Lower leg skin (tissue), 4 donors: ENCODE measurements around the gene FGF23. TPM values are rescaled to one million over a fixed set of nuclear protein-coding genes. Genes with fewer than 3 reads are reported as not detected.
A peak's percentile ranks its signal among the peaks of the same experiment; 100 is the strongest.

ENCODE experiments used
- DNase-seq, 2 donors: peaks; one replicate each; pipeline ENCODE4 v3.0.0-alpha.2; 2019; ENCODE audit warnings: low spot score in 2 of 2
- H3K4me3 ChIP-seq: fragments of 200-600 bp; sonication (generic); 2 replicates; pipeline ENCODE4 v1.5.1; 2017; ENCODE audit warnings: mild to moderate bottlenecking, low read depth; ENCODE audit not compliant: poor library complexity, severe bottlenecking
- CTCF ChIP-seq, 3 donors: fragments of 450-650 bp; IDR thresholded peaks; one replicate each; pipeline ENCODE4 v1.5.1; 2016; ENCODE audit warnings: antibody characterized with exemption in 3 of 3, mild to moderate bottlenecking in 3 of 3, moderate library complexity in 2 of 3
- POLR2A ChIP-seq, 2 donors: fragments of 450-650 bp; IDR thresholded peaks; one replicate each; pipeline ENCODE4 v1.6.1; 2016 to 2017; ENCODE audit warnings: antibody characterized with exemption in 2 of 2, mild to moderate bottlenecking in 1 of 2, moderate library complexity in 1 of 2
- WGBS, 2 donors: methylation state at CpG; one replicate each; pipeline ENCODE4 v1.1.5; 2018; 5-methylcytosine and 5-hydroxymethylcytosine counted together
- intact Hi-C: fragments of 100-400 bp; cut with DNase I; formaldehyde crosslinking; loops from one replicate; pipeline ENCODE4 v1.15.0; 2023; ENCODE audit warnings: low total_unique reads
- total RNA-seq, 4 donors: library from RNA; depleted of rRNA; stranded (reverse); fragments of >200 nt; gene quantifications; one replicate each; pipeline ENCODE4 v1.1.0, GENCODE V29; 2016

The FGF23 gene
- total RNA-seq, 4 donors from 2014 or later, result not detected

DNA sequence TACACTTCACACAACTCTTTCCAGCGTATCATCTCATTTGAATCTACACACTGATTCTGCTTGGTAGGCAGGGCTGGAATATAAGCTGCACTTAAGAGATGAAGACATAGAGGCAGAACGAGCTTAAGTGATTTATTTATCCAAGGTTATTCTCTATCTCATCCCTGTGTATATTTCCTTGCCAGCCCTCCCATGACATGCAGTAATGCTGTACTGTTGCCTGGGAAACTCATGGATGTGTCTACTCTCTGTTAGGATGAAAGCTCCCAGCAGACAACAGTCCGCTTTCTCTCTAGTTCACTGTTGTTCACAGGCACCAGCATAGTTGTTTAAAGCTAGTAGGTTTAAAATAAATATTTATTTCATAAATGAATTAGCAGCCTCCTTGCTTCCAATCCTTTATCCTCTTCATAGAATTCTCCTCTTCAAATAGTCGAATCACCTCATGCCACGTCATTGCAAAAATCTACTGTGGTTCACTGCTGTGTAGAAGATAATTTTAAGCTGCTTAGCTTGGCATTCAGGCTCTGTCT, 40.7 kb upstream of the FGF23 start:
- intact Hi-C loops, result no loop called here
- 72 to 75% methylated on average over 5 of the region's 5 CpGs for WGBS, 2 donors
- TF ChIP-seq POLR2A (IDR thresholded peaks at IDR 0.05) (no peak), CTCF (IDR thresholded peaks at IDR 0.05) (no peak)
- no peak for DNase-seq
- H3K4me3 ChIP-seq, result no peak overlapping the region

DNA sequence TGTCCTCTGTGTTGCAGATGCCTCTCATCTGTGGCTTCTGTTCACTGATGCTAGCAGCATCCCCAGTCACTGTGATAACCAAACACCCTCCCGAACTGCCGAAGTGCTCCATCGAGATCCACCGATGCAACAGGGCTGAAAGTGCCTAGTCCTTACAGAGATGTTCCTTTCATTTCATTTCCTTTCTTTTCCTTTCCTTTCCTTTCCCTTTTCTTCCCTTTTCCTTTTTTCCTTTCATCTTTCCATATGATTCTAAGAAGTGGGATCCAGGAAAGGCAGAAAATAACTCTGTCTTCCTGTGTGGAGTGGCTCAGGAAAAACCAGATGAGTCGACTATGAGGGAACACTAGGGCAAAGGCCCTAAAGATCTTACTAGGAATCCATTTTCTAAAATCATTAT, 39.4 kb upstream of the FGF23 start:
- TF ChIP-seq CTCF (IDR thresholded peaks at IDR 0.05), result no peak
- no peak for TF ChIP-seq POLR2A (IDR thresholded peaks at IDR 0.05)
- DNase-seq, result peak in 1 of 2 donors; percentile 32
- H3K4me3 ChIP-seq, result no peak overlapping the region
- intact Hi-C loops, result no loop called here
- WGBS, 2 donors, result 80 to 89% methylated on average over 5 of the region's 5 CpGs

- TF ChIP-seq CTCF (IDR thresholded peaks at IDR 0.05), result no peak
- no peak for TF ChIP-seq POLR2A (IDR thresholded peaks at IDR 0.05)
- intact Hi-C loops, result no loop called here
- WGBS, 2 donors, result 63 to 67% methylated on average over 5 of the region's 5 CpGs
- no peak overlapping the region for H3K4me3 ChIP-seq
- DNase-seq, result no peak
Measured at GRCh38 chr12:4417936-4418335, 38.4 kb upstream of the FGF23 start.

DNA sequence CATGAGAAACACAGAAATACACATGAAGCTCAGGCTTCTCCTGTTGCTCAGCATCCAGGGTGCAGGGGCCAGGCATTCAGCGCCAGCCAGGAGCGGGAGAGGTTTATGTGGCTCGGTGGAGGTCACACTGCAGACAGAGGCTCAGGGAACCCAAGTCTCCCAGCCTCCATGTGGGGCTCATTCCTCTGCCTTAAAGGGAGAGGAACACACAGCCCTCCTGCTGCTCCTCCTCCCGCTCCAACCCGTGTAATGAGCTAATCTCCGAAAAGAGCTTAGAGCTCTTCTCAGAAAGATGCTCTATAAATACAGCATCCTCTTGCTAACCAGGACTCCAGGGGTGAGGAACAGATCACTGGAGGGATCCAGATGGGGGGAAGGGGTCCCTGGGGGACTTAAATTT, 37.9 kb upstream of the FGF23 start:
- DNase-seq, result no peak
- 55 to 57% methylated on average over 6 of the region's 6 CpGs for WGBS, 2 donors
- TF ChIP-seq POLR2A (IDR thresholded peaks at IDR 0.05), result no peak
- intact Hi-C loops, result no loop called here
- no peak overlapping the region for H3K4me3 ChIP-seq

- intact Hi-C loops, result no loop called here
- DNase-seq, result peak in 1 of 2 donors; percentile 45
- WGBS, 2 donors, result 85 to 87% methylated on average over 8 of the region's 8 CpGs
- TF ChIP-seq POLR2A (IDR thresholded peaks at IDR 0.05) (no peak), CTCF (IDR thresholded peaks at IDR 0.05) (no peak)
- H3K4me3 ChIP-seq, result no peak overlapping the region
Measured at GRCh38 chr12:4416276-4416675, 36.8 kb upstream of the FGF23 start.

DNA sequence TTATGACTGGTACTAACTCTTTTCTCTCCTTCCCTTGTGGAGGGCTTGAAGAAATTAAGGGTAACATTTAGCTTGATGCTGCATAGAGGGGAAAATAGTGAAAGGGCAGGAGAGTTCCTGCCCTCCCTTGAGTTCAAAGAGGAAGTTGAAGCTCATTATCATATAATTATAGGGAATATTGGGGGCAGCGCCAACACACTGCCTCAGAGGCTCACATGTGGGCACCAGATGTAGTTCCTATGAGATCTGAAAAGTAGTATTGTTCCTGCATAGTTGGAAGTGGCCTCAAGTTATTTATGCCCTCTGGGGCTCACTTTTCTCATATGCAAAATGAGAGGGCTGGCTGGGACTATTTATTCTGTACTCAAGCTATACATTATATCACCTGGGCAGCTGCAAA, 33.0 kb upstream of the FGF23 start:
- DNase-seq, result peak in 1 of 2 donors; percentile 8
- H3K4me3 ChIP-seq, result no peak overlapping the region
- intact Hi-C loops, result no loop called here
- TF ChIP-seq CTCF (IDR thresholded peaks at IDR 0.05) (no peak), POLR2A (IDR thresholded peaks at IDR 0.05) (no peak)
- WGBS, 2 donors, result 37 to 58% methylated on average over 1 of the region's 1 CpG
